Stimulated activated CD8-positive, alpha-beta memory T cell treated with anti-CD3 and anti-CD28 coated beads, Interleukin-7, amount 100 ng/mL, for 4 hours (primary cell): ENCODE results near the gene LPP.
"Not testable (repeated sequence)": the region's sequence is repeated elsewhere in the genome, so short reads cannot be mapped to it uniquely, and the experiment has no call there.

ENCODE experiments used
- DNase-seq, 2 donors: peaks; one replicate each; pipeline ENCODE4 v3.0.0-alpha.2; 2020; ENCODE audit warnings: low read depth in 2 of 2

The LPP gene

DNA sequence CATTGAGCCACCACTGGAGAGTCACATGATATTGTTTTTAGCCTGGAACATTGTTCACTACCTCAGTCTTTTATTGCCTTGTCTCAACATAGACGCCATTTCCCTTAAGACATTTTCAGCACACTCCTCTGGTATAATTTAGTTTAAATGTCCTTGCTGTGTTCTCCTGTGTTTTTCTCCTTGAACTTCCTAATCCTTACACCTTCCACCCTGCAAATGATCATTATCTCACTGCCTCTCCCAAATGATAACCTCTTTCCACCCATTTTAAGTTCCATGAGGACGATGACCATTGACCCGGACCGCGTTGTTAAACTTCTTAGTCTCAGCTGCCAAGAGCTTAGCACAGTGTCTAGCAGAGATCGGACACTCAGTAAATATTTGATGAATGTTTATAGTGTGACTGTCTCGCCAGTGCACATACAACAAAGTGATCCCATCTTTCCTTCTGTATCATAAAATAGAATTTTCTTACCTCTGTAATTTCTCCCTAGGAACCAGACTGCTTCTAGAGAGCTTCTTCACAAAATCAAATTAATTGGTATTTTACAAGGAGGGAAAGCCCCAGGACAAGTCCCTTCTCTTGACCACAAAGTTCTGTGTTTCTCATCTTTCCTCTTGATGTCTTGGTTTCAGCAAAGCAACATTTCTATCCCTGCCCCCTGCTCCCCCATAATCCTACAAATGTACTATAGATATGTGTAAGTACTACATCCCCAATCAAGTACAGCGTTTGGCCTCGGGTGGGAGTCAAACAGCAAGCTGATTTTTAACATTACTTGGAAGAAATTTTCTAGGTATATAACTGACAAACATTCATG lies 429.6 kb downstream of the LPP start:
- DNase-seq: peak; percentile 19 to 23

DNA sequence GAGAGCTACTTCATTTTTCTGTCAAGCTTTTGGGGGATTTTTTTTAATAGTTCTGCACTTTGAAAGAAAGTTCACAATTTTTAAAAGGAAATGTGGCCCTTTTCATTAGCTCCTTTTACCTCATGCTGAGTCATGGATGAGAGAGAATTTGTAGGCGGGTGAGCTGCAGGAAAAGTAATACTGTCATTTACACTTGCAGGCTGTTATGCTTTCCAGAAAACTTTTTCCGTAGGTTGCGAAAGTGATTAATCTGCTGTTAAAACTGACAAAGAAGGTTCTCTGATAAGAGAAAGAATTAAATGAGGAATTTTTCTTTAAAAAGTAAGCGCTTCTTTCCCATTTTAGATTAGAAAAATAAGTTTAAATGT lies 430.2 kb downstream of the LPP start:
- peak in 1 of 2 donors; percentile 26 for DNase-seq

DNA sequence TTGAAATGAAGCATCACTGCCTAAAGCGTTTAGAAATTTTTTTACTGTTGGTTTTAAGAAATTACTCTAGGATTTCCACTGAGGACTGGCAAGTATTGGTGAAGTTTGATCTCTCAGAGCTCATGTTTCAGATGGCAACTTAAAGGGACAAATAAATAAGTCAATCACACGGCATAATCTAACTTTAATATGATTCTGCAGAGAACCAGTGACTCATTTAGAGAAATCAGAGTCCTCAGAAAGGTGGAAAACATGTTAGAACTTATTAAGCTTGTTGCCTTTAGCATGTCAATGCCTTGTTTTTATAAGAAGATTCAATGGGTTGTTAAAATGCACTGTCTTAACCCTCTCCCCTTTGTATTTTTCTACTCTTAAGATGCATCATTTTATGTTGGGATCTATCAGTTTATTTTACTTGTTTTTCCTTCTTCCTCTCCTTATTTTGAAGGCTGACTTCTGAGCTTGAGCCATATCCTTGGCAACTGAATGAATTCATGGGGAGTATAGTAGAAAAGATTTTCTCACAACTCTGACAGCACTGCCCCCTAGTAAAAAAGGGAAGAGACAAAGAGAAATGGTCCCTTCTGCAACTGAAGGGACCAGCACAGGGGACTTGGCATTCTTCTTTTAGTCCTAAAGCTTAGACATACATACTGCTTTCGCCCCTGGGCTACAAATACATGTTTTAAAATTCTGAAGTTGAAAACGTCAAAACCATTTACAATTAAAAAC lies 431.2 kb downstream of the LPP start:
- no peak for DNase-seq

DNA sequence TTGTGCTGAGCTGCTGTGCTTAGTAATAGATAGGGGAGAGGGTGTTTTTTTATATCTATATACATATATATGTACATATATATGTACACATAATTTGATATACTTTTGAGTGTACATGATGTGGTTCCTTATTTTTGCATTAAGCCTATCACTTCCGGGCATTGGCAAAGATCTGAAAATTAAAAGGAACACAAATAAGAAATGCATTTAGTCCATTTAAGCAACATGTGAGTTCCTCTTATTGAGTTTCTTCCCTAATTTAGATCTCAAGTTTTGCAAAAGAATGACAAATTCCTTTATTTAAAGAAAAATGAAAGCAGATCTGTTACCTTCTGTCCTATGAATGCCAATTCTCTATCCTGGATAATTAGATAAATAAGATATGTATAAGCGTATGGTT lies 435.1 kb downstream of the LPP start:
- no peak for DNase-seq

DNA sequence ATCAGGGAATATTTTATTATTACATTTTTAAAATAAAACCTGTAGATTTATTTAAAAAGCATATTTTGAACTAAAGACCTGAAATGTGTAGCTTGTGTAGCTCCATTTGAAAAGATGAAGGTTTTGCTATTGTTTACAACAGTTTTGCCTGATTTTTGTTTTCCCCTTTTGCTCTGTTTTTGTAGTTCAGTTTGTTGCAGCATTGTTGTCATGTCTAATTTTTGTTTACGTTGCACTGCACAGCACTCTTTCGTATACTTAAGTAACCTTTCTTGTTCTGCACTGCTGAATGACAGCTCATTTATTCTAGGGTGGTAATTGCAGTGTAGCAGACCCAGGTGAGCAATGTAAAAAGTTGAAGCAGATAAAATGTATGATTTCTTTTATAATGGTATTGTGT lies 435.8 kb downstream of the LPP start:
- no peak for DNase-seq

DNA sequence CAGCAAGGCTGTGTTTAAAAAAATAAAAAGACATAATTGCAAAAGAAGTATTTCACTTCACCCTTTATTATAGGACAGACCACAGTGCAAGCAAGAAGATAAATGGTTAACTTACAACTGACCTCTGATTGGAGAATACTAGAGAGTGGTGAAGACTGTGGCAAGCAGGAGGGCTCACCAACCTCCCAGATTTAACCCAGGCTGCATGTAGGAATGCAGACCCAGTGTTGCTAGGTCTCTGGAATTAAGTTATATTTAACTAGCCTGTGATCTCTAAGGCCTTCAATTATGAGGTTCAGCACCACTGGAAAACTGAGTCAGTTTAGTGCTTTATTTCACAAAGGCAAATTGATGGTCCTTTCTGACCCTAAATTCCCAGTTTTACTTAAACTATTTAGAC lies 436.6 kb downstream of the LPP start:
- DNase-seq: no peak

DNA sequence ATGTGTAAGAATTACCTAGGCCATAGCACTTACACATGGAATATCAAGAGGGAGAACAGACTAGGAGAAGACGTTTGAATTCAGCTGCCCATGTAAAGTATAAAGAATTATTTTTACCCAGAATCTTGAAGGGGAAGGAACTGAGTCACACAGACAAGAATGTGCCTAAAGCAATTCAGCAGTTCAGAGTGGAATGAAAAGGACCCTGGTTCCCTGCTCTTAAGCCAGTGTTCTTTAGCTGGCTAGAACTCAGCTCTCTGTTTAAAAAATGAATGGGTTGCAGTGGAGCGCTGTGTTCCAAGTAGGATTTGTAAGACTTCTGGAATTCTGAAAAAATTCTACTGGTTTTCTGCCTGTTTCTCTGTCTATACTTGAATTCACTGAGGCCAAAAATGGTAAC lies 440.2 kb downstream of the LPP start:
- DNase-seq: no peak

DNA sequence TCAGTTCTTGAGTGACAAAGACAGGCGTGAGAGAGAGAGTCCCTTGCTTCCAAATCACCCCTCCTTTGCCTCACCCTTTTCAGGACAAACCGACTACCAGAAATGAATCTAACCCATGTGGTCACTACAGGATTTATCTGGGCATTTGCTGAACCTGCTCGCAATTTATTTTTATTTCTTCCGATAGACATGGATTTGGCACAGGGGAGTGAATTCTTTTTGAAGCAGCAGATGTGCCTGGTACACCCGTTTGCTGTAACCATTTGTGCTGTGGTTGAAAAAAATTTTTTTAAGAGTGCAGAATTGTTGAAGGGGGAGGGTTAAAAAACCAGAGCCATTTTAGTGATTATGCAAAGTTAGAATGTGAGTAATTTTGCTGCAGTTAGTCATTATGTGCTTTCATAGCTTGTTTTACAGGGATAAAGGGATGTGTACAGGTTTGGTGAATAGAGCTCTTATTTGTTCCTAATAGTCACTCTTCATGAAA lies 442.0 kb downstream of the LPP start:
- no peak for DNase-seq

DNA sequence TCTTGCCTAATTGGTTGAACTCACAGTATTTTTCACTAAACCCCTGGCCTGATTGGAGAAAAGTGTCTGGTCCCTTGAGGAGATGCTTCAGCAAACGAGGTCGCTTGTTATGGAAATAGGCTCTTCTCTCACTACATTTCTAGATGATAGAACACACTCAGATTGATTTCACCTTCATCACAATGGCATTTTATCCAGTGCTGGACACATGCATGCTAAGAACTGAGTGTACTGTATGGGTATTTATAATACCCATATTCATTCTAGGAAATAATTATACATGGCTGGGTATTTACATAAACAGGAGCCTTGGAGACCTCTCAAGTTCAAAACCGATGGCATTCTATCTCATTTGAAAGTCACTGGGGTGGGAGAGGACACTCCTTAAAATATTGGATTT lies 444.9 kb downstream of the LPP start:
- DNase-seq: no peak

DNA sequence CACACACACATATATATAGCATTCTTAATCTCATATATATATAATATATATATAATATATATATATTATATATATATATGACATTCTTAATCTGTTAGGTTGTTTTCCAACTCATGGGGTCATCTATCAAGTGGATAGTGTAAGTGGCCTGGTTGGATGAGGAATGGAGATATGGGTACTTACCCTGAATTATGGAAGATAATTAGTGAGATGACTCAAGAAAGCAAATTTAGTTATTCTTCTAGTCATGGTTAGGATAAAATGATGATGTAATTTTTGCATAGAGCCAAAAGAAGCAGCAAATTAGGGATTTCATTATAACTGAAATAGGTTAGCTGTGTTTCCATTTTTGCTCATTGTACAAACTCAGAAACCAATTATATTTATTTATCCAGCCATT lies 448.2 kb downstream of the LPP start:
- DNase-seq: no peak

DNA sequence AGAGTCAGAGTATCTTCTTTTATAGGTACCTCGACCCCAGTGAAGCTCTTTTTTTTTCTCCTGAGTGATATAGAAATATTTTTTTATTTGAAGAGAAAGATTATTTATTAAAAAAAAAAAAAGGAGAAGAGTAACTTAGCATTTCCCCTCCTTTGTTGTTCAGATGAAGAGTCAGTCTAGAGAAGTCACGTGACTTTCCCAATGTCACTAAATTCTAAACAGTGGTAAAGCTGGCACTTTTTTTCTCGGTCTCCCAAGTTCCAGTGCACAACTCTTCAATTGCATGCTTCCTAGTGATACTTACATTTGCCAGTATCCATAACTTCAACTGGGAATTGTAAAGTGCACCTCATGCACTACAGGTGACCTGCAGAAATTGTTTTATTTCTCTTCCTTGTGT lies 448.7 kb downstream of the LPP start:
- DNase-seq: no peak

DNA sequence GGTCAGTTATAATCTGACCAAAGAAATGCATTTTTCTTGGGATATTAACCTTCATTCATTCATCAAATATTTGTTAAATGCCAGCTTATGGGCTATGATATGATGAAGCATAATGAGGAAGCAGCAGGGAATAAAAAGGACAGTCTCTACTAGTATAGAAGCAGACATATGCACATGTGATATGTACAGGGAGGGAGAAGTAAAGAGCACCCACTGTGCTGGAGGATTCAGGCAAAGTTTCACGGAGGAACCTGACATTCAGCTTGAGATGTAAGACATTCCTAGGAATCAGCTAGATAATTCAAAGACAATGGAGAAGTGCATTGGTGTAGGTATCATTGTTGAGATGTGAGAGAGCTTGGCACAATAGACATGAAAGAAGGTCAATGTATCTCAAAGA lies 450.7 kb downstream of the LPP start:
- DNase-seq: no peak

DNA sequence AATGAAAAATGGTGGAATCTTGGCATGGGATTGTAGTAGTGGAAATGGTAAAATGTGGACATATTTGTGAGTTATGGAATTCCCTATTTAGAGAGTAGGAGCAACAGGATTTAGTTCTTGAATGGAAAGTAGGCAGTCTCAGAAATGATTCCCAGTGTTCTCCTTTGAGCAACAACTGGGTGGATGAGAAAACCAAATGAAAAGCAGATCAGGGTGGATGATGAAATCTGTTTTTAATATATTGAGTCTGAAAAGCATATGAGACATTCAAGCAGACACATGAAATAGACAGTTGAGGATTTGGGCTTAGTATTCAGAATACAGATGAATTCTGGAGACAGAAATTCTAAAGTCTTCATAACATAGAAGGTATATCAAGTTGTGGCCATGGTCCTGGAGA lies 451.3 kb downstream of the LPP start:
- no peak for DNase-seq

DNA sequence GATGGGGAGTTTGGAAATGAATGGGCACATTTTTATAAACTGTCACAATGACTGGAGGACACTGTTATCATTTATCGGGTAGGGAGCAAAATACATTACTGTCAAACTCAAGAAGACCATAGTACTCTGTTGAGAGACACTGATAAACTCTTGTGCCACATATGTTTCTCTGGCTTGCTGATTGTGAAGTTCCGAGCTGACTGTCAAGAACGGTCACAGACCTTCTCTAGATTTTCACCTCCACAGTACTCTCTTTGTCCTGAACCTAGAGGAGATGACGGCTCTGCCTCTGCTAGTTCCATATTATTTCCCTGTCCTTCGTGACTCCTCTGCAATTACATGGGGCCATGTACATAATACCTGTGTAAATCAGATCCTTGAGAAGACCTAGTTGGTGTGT lies 451.9 kb downstream of the LPP start:
- no peak for DNase-seq

DNA sequence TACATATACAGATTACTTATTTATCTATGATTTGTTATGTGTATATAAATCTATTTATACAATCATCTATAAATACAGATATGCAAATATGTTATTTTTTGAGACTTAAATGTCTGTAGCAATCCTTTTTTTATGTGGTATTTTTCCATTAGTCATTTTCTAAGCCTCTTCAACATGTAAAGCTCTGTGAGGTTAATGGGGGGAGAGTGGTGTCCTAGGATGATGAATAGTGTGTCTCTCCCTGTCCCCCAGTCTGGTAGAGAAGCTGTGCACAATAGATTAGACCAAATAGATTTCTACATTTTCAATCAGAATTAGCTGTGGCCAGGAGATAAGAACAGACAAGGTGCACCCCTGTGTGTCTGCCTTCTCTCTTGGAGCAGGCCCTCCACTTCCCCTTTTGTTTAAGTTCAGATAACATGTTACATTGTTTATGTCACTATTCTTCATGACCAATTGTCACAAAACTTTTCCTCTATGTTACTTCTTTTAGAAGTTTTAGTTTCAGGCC lies 453.9 kb downstream of the LPP start:
- DNase-seq: no peak

DNA sequence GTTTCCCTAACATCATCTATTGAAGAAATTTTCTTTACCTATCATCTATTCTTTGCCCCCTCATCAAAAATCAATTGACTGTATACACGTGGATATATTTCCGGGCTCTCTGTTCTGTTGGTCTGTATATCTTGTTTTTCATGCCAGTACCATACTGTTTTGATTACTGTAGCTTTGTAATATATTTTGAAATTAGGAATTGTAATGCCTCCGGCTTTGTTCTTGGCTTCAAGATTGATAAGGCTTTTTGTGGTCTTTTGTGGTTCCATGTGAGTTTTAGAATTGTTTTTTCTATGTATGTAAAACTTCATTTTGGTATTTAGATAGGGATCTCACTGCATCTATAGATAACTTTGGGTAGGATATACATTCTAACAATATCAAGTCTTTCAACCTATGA lies 454.4 kb downstream of the LPP start:
- no peak for DNase-seq

DNA sequence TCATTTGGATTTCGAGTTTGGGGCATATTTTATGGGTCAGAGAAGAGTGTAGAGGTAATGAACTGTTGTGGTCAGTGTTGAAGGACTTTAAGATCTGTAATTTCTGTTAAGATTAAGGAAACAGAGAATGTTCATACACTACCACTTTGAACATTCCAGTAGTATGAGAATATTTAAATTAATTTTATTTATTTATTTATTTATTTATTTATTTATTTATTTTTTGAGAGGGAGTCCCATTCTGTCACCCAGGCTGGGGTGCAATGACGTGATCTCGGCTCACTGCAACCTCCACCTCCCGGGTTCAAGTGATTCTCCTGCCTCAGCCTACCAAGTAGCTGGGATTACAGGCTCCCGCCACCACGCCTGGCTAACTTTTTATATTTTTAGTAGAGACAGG lies 459.8 kb downstream of the LPP start:
- not testable (repeated sequence) for DNase-seq

DNA sequence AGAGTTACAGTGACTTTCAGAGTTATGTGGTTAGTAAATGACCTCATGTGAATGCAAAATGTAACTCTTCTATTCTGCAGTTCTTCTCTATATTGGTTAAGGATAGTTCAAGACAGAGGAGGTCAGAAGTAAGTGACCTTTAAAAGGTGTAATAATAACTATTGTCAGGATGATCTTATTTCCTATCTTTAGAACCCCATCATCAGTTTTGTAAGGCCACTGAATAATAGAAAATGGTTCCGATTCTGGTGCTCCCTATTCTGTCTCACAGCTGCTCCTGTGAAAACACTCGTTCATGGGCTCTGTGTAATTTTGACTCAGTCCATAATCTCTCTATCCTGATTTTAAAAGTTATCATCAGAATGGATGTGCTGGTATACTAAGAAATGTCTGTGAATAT lies 463.3 kb downstream of the LPP start:
- no peak for DNase-seq

DNA sequence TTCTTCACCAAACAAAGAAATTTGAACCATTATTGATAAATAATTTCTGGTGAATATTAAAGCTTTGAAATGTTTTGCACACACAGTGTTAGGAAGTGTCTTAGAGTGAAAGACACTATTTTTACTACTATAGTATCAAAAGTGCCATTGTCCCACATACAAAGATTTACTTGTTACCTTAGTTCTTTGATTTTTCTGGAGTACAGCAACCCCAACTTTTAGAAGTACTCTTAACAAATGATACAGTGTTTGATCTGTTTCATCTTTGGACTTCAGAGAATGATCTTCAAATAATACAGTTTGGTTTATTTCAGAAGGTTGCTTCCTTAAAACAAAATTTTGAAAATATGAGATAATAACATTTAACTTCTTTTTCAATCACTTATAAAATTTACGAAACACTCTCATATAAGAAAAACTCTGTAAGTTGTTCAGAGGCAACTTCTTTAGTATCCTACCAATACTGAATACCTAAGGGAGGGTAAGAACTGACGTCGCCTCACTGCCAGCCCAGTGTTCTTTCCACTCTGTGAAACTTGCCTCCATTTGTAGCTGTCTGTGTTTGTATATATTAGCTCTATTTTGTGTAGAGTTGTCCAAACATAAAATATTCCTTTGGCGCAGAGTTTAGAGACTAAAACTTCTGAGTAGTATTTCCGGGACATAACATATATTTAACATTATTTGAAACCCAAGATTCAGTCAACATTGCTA lies 464.2 kb downstream of the LPP start:
- DNase-seq: no peak

DNA sequence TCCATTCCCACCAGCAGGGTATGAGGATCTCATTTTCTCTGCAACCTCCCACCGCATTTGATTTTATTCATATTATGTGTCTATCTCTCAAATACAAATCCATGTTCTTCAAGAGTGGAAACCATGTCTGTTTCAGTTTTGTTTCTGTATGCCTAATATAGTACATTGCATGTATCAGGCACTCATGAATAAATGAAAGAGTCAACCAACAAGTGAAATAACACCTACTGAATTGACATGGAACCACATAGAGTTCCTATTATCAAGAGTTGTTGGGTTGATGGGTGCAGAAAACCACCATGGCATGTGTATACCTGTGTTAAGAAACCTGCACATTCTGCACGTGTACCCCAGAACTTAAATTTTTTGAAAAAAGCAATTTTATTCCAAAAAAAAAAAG lies 466.8 kb downstream of the LPP start:
- no peak for DNase-seq

DNA sequence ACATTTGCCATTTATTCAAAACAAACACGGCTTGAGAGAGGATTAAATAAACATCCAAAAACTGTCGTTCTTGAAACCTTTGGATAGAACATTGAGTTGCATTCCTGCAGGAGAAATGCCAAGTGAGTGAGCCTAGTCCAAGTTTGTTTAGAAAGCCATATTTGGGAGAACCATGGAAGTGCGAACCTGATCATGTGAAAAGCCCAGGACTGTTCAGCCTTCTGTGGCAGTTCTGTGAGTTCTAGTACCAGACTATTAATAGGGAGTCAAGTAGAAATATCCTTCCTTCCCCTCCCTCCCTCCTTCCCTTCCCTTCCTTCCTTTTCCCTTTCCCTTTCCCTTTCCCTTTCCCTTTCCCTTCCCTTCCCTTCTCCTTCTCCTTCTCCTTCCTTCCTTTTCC lies 470.4 kb downstream of the LPP start:
- DNase-seq: no peak

DNA sequence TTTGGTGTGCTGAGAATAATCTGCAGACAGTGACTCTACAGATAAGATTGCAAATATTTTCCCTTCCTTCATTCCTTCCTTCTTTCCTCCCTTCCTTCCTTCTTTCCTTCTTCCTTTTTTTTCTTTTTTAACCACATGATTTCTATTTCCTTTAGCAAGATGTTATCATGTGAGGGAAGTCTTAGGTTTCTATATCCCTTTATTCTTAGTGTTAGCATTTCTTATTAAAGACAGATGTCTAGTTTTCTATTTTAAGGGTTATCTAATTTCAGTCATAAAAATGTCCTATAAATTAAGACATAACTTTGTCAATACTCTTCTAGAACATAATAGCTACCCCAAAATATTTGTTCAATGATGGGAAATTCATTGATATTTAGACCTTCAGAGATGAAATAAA lies 470.9 kb downstream of the LPP start:
- DNase-seq: no peak

DNA sequence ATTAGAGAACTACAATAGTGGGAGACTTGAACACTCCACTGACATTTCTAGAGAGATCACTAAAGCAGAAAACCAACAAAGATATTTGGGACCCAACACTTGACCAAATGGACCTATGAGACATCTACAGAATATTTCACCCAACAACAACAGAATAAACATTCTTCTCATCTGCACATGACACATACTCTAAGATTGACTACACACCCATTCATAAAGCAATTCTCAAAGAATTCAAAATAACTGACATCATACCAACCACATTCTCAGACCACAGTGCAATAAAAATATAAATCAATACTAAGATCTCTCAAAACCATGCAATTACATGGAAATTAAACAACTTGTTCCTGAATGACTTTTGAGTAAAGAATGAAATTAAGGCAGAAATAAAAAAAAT lies 473.7 kb downstream of the LPP start:
- no peak for DNase-seq
